ENCODE measurements around the gene RASGRP4. TPM values are rescaled to one million over a fixed set of nuclear protein-coding genes. Genes with fewer than 3 reads are reported as not detected.

RASGRP4 gene
- polyA plus RNA-seq, 4 donors: 0.22 to 1.0 (median 0.84) TPM

DNA sequence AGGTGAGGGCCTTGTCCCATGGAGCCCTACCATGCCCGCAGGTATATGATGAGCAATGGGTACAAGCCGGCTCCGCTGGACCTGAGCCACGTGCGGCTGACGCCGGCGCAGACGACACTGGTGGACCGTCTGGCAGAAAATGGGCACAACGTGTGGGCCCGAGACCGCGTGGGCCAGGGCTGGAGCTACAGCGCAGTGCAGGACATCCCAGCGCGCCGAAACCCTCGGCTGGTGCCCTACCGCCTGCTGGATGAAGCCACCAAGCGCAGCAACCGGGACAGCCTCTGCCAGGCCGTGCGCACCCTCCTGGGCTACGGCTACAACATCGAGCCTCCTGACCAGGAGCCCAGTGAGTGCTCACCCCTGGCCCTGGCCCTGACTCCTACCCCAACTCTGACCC lies 40.0 kb upstream of the RASGRP4 start:
- no peak for FAIRE-seq
- 91 to 94% (median 92%) methylated on average over 25 to 26 of the region's 26 CpGs for WGBS, 3 donors
- no peak overlapping the region for H3K27ac ChIP-seq (ENCODE audit: low read depth in 1 of 3, low read length in 2 of 3)
- H3K4me1 ChIP-seq (ENCODE audit: control insufficient read depth in 3 of 3, insufficient read depth in 2 of 3, low read depth in 1 of 3, low read length in 2 of 3): no peaks in the 10 kb centered on the region
- H3K27me3 ChIP-seq (ENCODE audit: control insufficient read depth in 3 of 3, insufficient read depth in 3 of 3, low read length in 3 of 3): no peaks in the 10 kb centered on the region
- no peak overlapping the region for H3K4me3 ChIP-seq (ENCODE audit: low read depth in 1 of 3, low read length in 3 of 3)
- no peak for DNase-seq
- H3K36me3 ChIP-seq (ENCODE audit: control insufficient read depth in 3 of 3, insufficient read depth in 2 of 3, low read depth in 1 of 3, low read length in 3 of 3): no peaks in the 10 kb centered on the region
- peaks cover 0 to 4% of the 10 kb centered on the region in 2 donors for H3K9me3 ChIP-seq (ENCODE audit: control insufficient read depth in 2 of 2, insufficient read depth in 1 of 2, low read depth in 1 of 2, low read length in 1 of 2)

DNA sequence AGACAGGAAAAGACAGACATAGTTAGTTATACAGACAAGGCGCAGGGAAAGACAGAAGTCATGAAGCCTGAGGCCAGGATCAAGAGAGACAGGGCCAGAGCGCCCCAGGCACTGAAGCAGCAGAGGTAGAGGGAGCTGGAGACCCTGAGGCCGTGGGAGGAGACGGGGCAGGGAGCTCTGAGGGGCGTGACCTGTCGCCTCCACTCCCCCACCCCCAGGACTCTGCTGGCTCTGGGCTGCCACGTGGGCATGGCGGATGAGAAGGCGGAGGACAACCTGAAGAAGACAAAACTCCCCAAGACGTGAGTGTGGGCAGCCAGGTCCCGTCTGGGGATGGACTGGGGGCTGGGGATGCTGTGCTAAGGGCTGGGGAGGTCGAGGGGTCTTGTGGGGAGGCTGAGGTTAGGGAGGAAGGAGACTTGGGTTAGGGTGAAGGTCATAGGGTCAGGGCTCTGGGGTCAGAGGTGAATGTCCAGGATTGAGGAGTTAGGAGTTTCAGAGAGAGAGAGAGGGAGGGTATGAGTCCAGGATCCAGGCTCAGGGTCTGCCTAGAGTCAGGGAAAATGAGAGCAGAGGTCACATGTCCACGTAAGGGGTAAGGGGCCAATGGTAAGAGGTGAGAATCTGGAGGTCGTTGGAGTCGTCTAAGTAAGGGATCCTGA lies 38.5 kb upstream of the RASGRP4 start:
- Histone ChIP-seq H3K27ac (ENCODE audit: low read depth in 1 of 3, low read length in 2 of 3) (no peak overlapping the region), H3K4me1 (ENCODE audit: control insufficient read depth in 3 of 3, insufficient read depth in 2 of 3, low read depth in 1 of 3, low read length in 2 of 3) (no peaks in the 10 kb centered on the region), H3K9me3 (ENCODE audit: control insufficient read depth in 2 of 2, insufficient read depth in 1 of 2, low read depth in 1 of 2, low read length in 1 of 2) (peaks cover 0 to 4% of the 10 kb centered on the region in 2 donors), H3K36me3 (ENCODE audit: control insufficient read depth in 3 of 3, insufficient read depth in 2 of 3, low read depth in 1 of 3, low read length in 3 of 3) (no peaks in the 10 kb centered on the region), H3K27me3 (ENCODE audit: control insufficient read depth in 3 of 3, insufficient read depth in 3 of 3, low read length in 3 of 3) (no peaks in the 10 kb centered on the region), H3K4me3 (ENCODE audit: low read depth in 1 of 3, low read length in 3 of 3) (no peak overlapping the region)
- DNase-seq (no peak), FAIRE-seq (no peak)
- 41 to 56% (median 49%) methylated on average over 15 of the region's 15 CpGs for WGBS, 3 donors

DNA sequence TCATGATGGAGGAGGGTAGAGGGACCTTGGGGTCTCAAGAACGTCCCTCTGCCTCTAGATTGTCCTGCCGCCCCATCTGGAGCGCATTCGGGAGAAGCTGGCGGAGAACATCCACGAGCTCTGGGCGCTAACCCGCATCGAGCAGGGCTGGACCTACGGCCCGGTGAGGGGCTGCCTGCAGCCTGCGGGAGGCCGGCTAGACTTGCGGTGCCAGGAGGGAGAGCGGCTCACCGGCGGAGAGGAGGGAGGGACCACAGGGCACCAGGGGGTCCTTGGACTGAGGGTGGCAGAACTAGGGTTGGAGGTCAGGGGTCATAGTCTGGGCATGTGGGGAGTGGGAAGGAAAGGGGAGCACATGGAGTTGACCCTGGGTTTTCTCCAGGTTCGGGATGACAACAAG lies 37.3 kb upstream of the RASGRP4 start:
- WGBS, 3 donors: 89 to 91% (median 90%) methylated on average over 18 of the region's 18 CpGs
- peaks cover 0 to 4% of the 10 kb centered on the region in 2 donors for H3K9me3 ChIP-seq (ENCODE audit: control insufficient read depth in 2 of 2, insufficient read depth in 1 of 2, low read depth in 1 of 2, low read length in 1 of 2)

DNA sequence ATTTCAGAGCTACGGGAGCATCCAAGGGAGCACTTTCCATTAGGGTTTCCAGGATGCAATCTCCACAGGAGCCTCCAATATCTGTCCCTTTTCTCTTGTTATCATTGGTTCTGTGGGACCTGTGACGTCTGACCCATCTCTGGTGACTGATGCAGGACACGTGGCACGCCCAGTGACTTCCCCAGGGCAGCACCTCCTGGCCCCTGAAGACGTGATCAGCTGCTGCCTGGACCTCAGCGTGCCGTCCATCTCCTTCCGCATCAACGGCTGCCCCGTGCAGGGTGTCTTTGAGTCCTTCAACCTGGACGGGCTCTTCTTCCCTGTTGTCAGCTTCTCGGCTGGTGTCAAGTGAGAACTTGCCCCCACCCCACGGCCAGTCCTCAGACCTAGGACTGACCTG lies 33.0 kb upstream of the RASGRP4 start:
- no peak overlapping the region for H3K27ac ChIP-seq (ENCODE audit: low read depth in 1 of 3, low read length in 2 of 3)
- no peaks in the 10 kb centered on the region for H3K9me3 ChIP-seq (ENCODE audit: control insufficient read depth in 2 of 2, insufficient read depth in 1 of 2, low read depth in 1 of 2, low read length in 1 of 2)
- no peaks in the 10 kb centered on the region for H3K27me3 ChIP-seq (ENCODE audit: control insufficient read depth in 3 of 3, insufficient read depth in 3 of 3, low read length in 3 of 3)
- H3K4me1 ChIP-seq (ENCODE audit: control insufficient read depth in 3 of 3, insufficient read depth in 2 of 3, low read depth in 1 of 3, low read length in 2 of 3): no peaks in the 10 kb centered on the region
- DNase-seq (no peak), FAIRE-seq (no peak)
- no peak overlapping the region for H3K4me3 ChIP-seq (ENCODE audit: low read depth in 1 of 3, low read length in 3 of 3)
- no peaks in the 10 kb centered on the region for H3K36me3 ChIP-seq (ENCODE audit: control insufficient read depth in 3 of 3, insufficient read depth in 2 of 3, low read depth in 1 of 3, low read length in 3 of 3)
- 77 to 80% (median 78%) methylated on average over 13 of the region's 13 CpGs for WGBS, 3 donors

More for the DNA sequence above, 37.3 kb upstream of the RASGRP4 start:
- no peak for FAIRE-seq
- no peak overlapping the region for H3K4me3 ChIP-seq (ENCODE audit: low read depth in 1 of 3, low read length in 3 of 3)
- H3K4me1 ChIP-seq (ENCODE audit: control insufficient read depth in 3 of 3, insufficient read depth in 2 of 3, low read depth in 1 of 3, low read length in 2 of 3): no peaks in the 10 kb centered on the region
- H3K27ac ChIP-seq (ENCODE audit: low read depth in 1 of 3, low read length in 2 of 3): no peak overlapping the region
- no peaks in the 10 kb centered on the region for H3K36me3 ChIP-seq (ENCODE audit: control insufficient read depth in 3 of 3, insufficient read depth in 2 of 3, low read depth in 1 of 3, low read length in 3 of 3)
- no peaks in the 10 kb centered on the region for H3K27me3 ChIP-seq (ENCODE audit: control insufficient read depth in 3 of 3, insufficient read depth in 3 of 3, low read length in 3 of 3)
- no peak for DNase-seq

DNA sequence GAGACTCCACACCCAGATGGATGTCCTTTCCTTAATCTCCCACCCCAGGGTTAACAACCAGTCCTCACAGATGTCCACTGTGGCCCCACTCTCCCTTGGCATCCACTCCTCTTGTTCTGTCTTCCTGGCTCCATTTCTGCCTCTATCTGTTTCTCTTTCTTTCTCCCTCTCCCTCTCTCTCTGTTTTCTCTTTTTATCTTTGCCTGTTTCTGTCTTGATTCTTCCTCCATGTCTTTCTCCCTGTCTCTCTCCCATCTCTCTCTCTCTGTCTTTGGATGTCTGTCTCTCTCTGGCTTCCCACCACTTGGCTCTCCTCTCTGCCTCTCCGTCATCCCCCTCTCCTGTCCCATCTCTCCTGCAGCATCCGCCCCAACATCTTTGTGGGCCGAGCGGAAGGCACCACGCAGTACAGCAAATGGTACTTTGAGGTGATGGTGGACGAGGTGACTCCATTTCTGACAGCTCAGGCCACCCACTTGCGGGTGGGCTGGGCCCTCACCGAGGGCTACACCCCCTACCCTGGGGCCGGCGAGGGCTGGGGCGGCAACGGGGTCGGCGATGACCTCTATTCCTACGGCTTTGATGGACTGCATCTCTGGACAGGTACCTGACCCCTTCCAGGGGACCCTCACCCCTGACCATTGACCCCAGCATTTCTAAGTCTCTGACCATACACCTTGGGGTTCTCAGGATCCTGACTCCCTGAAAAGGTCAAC lies 31.8 kb upstream of the RASGRP4 start:
- Histone ChIP-seq H3K4me1 (ENCODE audit: control insufficient read depth in 3 of 3, insufficient read depth in 2 of 3, low read depth in 1 of 3, low read length in 2 of 3) (no peaks in the 10 kb centered on the region), H3K9me3 (ENCODE audit: control insufficient read depth in 2 of 2, insufficient read depth in 1 of 2, low read depth in 1 of 2, low read length in 1 of 2) (no peaks in the 10 kb centered on the region), H3K4me3 (ENCODE audit: low read depth in 1 of 3, low read length in 3 of 3) (no peak overlapping the region), H3K36me3 (ENCODE audit: control insufficient read depth in 3 of 3, insufficient read depth in 2 of 3, low read depth in 1 of 3, low read length in 3 of 3) (no peaks in the 10 kb centered on the region), H3K27me3 (ENCODE audit: control insufficient read depth in 3 of 3, insufficient read depth in 3 of 3, low read length in 3 of 3) (no peaks in the 10 kb centered on the region), H3K27ac (ENCODE audit: low read depth in 1 of 3, low read length in 2 of 3) (no peak overlapping the region)
- DNase-seq (no peak), FAIRE-seq (no peak)
- 87 to 91% (median 90%) methylated on average over 15 of the region's 15 CpGs for WGBS, 3 donors

DNA sequence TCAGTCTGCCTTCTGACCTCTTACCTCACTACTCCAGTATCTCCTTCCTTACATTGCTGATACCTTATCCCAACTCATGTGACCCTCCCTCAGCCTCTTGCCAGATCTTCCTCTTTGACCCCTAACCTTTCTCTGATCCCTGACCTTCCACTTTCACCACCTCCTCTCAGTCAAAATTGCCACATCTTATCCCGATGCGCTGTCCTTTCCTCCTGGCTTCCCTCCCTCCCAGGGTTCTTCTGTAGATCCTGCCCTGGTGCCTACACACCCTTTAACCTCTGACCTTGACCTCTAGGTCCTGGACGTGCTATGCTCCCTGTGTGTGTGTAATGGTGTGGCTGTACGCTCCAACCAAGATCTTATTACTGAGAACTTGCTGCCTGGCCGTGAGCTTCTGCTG lies 31.2 kb upstream of the RASGRP4 start:
- no peak for FAIRE-seq
- no peaks in the 10 kb centered on the region for H3K9me3 ChIP-seq (ENCODE audit: control insufficient read depth in 2 of 2, insufficient read depth in 1 of 2, low read depth in 1 of 2, low read length in 1 of 2)
- H3K27ac ChIP-seq (ENCODE audit: low read depth in 1 of 3, low read length in 2 of 3): no peak overlapping the region
- DNase-seq: no peak
- H3K4me3 ChIP-seq (ENCODE audit: low read depth in 1 of 3, low read length in 3 of 3): no peak overlapping the region
- WGBS, 3 donors: 56 to 70% (median 60%) methylated on average over 5 of the region's 5 CpGs
- H3K27me3 ChIP-seq (ENCODE audit: control insufficient read depth in 3 of 3, insufficient read depth in 3 of 3, low read length in 3 of 3): no peaks in the 10 kb centered on the region
- no peaks in the 10 kb centered on the region for H3K4me1 ChIP-seq (ENCODE audit: control insufficient read depth in 3 of 3, insufficient read depth in 2 of 3, low read depth in 1 of 3, low read length in 2 of 3)
- H3K36me3 ChIP-seq (ENCODE audit: control insufficient read depth in 3 of 3, insufficient read depth in 2 of 3, low read depth in 1 of 3, low read length in 3 of 3): no peaks in the 10 kb centered on the region

DNA sequence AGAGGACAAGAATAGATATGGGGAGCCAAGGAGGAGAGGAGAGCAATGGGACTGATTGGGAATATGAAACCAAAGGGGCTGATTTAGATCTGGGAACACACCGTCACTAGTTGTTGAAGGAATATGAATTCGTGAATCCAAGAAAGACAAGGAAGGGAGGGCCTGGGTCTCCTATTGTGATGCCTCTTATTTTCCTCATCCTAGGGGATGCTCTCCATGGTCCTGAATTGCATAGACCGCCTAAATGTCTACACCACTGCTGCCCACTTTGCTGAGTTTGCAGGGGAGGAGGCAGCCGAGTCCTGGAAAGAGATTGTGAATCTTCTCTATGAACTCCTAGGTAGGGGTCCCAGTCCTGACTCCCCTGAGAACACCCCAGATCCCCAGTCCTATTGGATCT lies 29.0 kb upstream of the RASGRP4 start:
- Histone ChIP-seq H3K9me3 (ENCODE audit: control insufficient read depth in 2 of 2, insufficient read depth in 1 of 2, low read depth in 1 of 2, low read length in 1 of 2) (no peaks in the 10 kb centered on the region), H3K27me3 (ENCODE audit: control insufficient read depth in 3 of 3, insufficient read depth in 3 of 3, low read length in 3 of 3) (peaks cover 0 to under 1% (median 0%) of the 10 kb centered on the region in 3 donors), H3K27ac (ENCODE audit: low read depth in 1 of 3, low read length in 2 of 3) (no peak overlapping the region), H3K4me1 (ENCODE audit: control insufficient read depth in 3 of 3, insufficient read depth in 2 of 3, low read depth in 1 of 3, low read length in 2 of 3) (no peaks in the 10 kb centered on the region), H3K36me3 (ENCODE audit: control insufficient read depth in 3 of 3, insufficient read depth in 2 of 3, low read depth in 1 of 3, low read length in 3 of 3) (no peaks in the 10 kb centered on the region), H3K4me3 (ENCODE audit: low read depth in 1 of 3, low read length in 3 of 3) (no peak overlapping the region)
- 45 to 52% (median 50%) methylated on average over 4 of the region's 4 CpGs for WGBS, 3 donors
- DNase-seq (peak in 1 of 2 donors; percentile 21), FAIRE-seq (no peak)

DNA sequence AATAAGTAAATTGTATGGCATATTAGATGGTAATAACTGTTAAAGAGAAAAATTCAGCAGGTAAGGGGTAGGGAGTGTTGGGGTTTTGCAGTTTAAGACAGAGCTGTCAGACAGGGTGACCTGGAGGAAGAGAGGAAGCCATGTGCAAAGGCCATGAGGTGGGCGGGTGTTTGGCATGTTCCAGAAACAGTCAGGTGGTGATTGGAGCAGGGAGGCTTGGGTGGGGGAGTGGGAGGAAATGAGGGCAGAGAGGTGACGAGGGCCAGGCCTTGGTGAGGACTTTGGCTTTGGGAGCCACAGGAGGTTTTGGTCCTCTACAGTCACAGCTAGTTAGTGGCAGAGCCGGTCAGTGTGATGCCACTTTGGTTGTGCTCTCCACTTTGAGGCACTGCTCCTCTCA lies 27.6 kb upstream of the RASGRP4 start:
- 55 to 67% (median 55%) methylated on average over 3 of the region's 3 CpGs for WGBS, 3 donors
- Histone ChIP-seq H3K4me1 (ENCODE audit: control insufficient read depth in 3 of 3, insufficient read depth in 2 of 3, low read depth in 1 of 3, low read length in 2 of 3) (no peaks in the 10 kb centered on the region), H3K27ac (ENCODE audit: low read depth in 1 of 3, low read length in 2 of 3) (no peak overlapping the region)

More for the DNA sequence above, 27.6 kb upstream of the RASGRP4 start:
- DNase-seq (no peak), FAIRE-seq (no peak)
- H3K4me3 ChIP-seq (ENCODE audit: low read depth in 1 of 3, low read length in 3 of 3): no peak overlapping the region
- no peaks in the 10 kb centered on the region for H3K9me3 ChIP-seq (ENCODE audit: control insufficient read depth in 2 of 2, insufficient read depth in 1 of 2, low read depth in 1 of 2, low read length in 1 of 2)
- H3K27me3 ChIP-seq (ENCODE audit: control insufficient read depth in 3 of 3, insufficient read depth in 3 of 3, low read length in 3 of 3): peaks cover 0 to 3% (median 0%) of the 10 kb centered on the region in 3 donors
- H3K36me3 ChIP-seq (ENCODE audit: control insufficient read depth in 3 of 3, insufficient read depth in 2 of 3, low read depth in 1 of 3, low read length in 3 of 3): no peaks in the 10 kb centered on the region

All from small intestine (tissue), 7 donors.